ENCODE results near the gene ADGRB2. TPM values are rescaled to one million over a fixed set of nuclear protein-coding genes. Genes with fewer than 3 reads are reported as not detected.
A peak's percentile ranks its signal among the peaks of the same experiment; 100 is the strongest.

ADGRB2 gene
- total RNA-seq, 1 experiment from 2014 or later: 49.5 TPM

DNA sequence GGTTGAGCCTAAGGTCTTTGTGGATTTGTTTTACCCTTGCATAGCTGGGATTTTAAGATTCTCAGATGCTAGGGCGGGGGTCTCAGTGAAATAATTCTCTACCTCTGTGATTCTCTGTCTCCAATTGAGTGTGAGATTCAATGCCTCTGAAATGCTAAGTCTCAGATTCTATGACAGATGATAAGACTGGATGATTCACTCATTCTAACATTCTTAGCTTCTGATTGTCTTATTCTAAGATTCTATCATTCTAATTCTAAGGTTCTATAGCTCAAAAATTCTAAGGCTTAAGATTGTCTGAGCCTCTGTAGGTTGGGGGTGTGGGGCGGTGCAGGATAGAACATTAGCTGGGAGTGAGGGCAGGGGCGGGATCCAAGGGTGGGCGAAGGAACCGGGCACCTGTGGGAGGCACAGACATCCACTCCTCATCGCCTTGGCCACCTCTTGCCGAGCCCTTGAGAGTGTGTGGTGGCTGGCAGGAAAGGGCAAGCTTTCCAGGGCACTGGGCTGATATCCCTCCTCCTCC is 29.5 kb downstream of the ADGRB2 start:
- no peak for DNase-seq (ENCODE audit: low spot score)
- in situ Hi-C loops (cut with HindIII; ENCODE audit: low sequenced_read_pairs): no loop called here

DNA sequence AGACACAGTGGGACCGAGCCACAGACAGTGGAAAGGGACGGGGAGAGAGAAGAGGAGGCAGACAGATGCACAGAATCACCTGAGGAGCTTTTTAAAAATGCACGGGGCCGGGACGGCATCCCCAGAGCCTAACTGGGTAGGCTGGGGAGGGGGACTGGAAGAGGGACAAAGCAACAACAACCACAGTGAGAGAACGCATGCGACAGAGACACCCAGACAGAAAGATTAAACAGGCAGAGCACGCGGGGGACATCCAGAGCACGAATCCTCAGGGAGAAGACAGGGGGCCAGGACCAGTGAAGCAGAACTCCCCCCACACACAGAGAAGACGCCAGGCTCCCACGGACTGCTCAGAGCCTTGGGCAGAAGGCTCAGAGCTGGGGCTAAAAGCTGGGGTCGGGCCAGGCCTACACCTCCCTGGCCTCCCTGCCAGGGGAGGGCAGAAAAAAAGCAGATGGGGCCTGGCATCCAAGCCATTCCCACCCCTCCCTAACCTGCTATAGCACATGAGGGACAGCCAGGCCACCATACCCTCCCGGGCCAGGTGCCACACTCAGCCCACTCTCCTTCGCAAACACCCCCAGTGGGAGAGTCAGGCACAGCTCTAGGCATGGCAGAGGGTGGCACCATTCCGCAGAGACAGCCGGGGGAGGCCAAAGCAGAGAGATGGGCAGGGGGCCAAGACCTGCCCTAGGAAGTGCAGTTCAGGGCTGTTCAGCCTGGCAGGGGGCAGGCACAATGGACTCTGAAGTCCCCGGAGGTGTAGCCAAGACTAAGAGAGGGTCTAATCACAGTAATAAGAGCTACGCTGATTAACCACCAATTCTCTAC is 30.5 kb downstream of the ADGRB2 start:
- DNase-seq (ENCODE audit: low spot score): peak; percentile 49

DNA sequence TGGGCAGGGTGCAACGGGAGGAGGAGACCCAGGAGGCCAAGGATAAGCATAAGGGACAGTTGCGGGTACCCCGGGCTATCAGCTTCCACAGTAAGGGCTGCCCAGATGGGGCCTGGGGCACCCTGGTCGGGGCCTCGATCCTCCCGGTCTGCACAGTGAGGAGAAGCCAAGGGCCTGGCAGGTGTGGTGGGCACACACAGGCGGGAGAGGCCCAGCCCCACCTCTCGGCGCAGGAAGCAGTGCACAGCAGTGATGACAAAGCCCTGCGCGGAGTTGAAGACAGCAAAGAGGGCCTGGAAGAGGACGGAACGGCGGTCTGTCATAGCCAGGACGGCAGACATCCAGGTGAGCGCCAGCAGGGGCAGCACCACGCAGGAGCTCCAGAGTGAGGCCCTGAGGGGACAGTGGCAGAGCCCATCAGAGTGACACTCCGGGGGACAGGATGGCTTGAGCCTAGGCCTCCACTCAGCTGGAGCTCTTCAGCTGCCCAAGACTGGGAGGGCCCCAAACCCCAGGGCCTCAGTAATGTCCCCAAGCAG is 31.3 kb downstream of the ADGRB2 start:
- DNase-seq (ENCODE audit: low spot score): no peak
- in situ Hi-C loops (cut with HindIII; ENCODE audit: low sequenced_read_pairs): no loop called here

More for the DNA sequence above, 30.5 kb downstream of the ADGRB2 start:
- in situ Hi-C loops (cut with HindIII; ENCODE audit: low sequenced_read_pairs): no loop called here

DNA sequence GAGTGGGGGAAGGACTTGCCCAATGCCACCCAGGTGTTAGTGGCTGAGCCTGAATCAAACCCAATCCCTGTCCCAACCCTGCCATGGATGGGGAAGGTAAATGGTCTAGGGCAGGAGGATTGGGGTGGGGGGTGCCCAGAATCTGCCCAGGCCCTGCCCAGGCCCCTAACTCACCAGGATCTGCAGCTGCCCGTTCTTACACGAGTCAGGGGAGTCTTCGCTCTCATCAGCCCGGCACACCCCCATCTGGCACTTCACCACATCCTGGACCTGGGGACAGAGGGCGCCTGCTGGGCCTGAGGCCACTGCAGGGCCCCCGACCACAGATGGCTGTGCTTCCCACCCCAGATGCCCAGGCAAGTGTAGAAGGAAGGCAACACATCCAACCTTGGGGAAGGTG is 31.8 kb downstream of the ADGRB2 start:
- in situ Hi-C loops (cut with HindIII; ENCODE audit: low sequenced_read_pairs): no loop called here
- no peak for DNase-seq (ENCODE audit: low spot score)

DNA sequence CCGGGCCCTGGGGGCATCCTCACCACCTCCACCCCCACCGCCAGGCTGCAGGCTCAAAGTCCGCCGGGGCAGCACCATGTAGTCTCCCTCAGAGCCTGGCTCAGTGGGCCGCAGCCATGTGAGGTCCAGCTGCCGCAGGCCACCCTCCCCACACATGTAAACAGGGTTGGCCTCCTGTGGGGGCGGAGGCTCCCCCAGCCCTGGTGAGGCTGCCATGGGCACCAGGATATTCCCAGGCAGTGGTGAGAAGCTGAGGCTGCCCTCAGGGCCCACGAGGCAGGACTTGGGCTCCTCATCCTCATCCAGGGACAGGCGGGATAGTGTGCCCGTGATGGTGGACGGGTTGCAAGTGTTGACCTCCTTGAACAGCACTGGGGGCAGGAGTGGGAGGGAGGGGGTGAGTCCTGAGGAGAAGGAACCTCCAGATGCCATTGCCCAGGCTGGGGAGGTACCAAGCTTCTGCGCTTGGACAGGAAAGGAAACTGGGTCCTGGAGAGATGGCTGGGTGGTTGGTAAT is 33.0 kb downstream of the ADGRB2 start:
- no peak for DNase-seq (ENCODE audit: low spot score)
- in situ Hi-C loops (cut with HindIII; ENCODE audit: low sequenced_read_pairs): no loop called here

DNA sequence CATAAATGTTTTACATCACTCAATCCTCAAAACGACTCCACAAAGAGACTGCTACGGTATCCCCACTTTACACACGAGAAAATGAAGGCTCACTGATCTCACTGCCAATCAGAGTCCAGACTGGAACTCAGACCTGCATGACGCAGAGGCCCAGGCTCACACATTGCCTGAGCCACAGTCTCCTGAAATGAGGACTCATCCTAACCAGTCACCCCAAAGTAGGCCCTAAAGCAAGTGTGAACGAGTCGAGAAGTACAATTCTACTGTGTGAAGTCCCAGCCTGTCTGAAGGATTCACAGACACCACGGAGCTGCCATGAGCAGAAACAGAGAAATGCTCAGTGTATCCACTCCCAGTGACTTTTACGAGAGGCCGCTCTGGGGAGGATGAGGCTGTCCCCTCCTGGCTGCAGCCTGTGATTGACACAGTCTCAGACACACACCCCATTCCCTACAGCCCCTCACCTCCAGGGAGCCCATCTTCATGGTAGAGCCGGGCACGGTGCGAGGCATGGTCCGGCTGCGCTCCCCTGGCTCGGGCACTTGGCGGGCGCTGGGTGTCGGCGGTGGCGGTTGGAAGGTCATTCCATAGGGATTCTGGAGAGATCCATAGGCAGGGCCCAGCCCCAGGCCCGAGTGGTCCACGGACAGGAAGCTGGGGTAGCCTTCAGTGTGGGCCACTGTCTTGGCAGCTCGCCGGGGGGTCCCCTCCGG is 33.6 kb downstream of the ADGRB2 start:
- DNase-seq (ENCODE audit: low spot score): no peak
- in situ Hi-C loops (cut with HindIII; ENCODE audit: low sequenced_read_pairs): no loop called here

DNA sequence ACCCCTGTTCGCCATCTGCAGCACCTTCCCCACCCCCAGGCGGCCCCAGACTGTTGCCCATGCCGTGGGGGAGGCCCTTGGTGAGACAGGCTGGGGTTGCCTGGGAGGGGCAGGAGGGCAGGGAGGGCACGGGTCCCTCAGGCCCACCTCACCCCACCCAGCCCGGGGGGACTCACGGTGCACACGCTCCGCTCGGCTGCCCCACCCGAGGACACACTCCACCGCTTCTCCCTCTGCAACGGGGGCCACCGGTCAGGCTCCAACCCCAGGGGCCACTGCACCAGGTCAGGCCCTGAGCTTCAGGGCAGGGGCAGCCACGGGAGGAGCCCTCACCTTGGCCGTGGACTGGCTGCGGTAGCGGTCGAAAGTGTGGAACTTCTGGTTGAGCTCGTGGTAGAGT is 36.3 kb downstream of the ADGRB2 start:
- in situ Hi-C loops (cut with HindIII; ENCODE audit: low sequenced_read_pairs): no loop called here
- no peak for DNase-seq (ENCODE audit: low spot score)

DNA sequence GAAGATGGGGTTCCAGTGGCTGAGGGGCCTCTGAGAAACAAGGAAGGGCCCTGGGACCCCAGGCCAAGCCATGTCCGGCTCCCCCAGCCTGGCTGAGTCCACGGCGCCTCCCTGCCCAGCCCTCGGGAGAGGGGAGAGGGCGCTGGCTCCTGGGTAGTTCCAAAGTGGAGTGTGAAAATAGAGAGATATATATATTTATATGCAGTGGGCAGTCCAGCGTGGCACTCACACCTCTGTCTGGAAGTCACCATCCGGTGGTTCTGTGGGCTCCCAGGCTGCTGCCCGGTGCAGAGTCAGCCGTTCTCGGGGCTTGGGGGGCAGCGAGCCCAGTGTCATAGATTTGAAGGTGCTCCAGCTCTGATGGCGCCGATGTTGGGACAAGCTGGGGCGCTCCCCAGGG is 36.9 kb downstream of the ADGRB2 start:
- DNase-seq (ENCODE audit: low spot score): no peak
- in situ Hi-C loops (cut with HindIII; ENCODE audit: low sequenced_read_pairs): no loop called here

DNA sequence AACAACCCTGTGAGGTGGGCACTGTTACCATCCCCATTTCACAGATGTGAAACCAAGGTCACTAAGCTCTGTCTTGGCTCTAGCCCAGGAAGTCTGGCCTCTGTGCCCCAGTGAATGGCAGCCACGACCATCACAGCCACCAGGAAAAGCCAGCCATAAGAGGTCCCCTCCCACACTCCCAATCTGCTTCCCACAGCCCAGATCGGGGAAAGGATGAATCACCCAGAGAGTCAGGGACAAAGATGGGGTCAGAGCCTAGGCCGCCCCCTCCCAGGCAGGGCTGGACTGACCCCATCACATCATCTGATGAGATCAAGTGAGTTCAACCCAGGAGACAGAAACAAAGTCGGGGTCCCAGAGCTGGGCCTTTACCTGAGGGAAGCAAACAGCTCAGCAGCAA is 37.4 kb downstream of the ADGRB2 start:
- in situ Hi-C loops (cut with HindIII; ENCODE audit: low sequenced_read_pairs): no loop called here
- no peak for DNase-seq (ENCODE audit: low spot score)

DNA sequence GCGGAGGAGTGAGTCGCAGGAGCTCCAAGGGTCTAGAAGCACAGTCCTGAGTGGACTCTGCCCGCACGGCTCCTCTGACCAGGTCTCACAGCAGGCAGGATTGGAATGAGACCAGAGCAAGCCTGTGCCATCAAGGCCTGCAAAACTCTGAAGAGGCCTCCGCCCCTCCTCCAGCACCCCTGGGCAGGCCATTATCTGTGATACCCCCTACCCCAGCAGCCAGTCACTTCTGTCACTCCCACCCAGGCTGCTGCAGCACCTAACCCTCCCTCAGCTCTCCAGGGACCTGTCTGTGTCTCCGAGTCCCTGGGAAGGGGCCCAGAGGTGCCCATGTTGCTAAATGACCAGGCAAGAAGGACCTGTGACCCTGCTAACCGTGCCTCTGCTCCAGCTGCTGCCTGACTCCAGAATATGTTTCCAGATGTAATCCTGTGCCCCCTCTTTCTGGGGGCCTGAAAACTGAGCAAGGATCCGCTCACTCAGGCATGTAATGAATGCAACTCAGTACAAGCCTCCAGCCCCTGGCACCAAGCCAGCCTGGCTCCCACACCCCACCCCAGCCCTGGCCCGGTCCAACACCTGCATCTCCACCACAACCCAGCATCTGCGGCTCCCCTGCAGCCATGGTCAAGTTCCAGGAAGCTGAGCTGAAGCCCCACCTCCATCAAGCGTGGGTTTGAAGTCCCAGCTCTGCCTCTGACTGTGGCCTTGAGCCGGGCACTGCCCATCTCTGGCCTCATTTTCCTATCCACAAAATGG is 38.2 kb downstream of the ADGRB2 start:
- in situ Hi-C loops (cut with HindIII; ENCODE audit: low sequenced_read_pairs): no loop called here
- no peak for DNase-seq (ENCODE audit: low spot score)

DNA sequence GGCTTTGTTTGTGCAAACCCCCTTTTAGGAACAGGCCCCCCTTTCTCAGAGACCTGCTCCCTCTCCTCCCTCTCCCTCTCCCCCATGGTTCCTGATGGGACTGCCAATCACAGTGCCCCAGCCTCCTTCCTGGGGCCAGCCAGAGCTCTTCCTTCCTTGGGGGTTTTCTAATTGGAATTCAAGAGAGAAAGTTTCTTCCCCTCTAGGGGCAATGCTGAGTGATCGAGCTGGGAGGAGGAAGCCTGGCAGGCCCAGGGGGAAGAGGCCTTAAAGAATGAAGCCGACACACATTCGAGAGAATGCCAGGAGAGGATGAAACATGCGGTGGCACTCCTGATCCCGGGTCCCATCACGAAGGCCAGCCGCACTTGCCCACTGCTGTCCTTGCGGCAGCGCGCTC is 39.0 kb downstream of the ADGRB2 start:
- in situ Hi-C loops (cut with HindIII; ENCODE audit: low sequenced_read_pairs): no loop called here
- DNase-seq (ENCODE audit: low spot score): no peak

DNA sequence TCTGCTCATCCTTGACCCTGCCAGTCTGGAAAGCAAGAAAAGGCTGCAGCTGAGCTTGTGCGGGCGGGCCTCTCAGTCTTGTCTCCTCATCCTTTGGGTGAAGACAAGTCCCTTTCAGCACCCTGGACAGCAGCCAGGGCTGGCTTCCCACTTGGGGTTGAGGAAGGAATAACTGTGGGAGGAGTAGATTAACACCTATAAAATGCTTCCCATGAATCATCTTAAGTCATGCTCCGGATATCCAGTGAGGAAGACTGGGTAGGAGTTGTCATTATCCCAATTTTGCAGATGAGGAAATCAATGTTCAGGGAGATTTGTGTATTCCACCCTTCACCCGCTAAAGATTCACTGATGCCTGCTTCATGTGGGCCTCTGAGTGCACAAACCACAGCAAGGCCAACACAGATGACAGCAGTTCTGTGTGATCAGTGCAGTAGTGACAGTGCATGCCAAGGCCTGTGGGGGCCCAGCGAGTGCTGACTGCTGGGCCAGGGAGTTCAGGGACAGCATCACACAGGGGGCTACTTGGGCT is 40.2 kb downstream of the ADGRB2 start:
- peak; percentile 36 for DNase-seq (ENCODE audit: low spot score)
- in situ Hi-C loops (cut with HindIII; ENCODE audit: low sequenced_read_pairs): no loop called here

DNA sequence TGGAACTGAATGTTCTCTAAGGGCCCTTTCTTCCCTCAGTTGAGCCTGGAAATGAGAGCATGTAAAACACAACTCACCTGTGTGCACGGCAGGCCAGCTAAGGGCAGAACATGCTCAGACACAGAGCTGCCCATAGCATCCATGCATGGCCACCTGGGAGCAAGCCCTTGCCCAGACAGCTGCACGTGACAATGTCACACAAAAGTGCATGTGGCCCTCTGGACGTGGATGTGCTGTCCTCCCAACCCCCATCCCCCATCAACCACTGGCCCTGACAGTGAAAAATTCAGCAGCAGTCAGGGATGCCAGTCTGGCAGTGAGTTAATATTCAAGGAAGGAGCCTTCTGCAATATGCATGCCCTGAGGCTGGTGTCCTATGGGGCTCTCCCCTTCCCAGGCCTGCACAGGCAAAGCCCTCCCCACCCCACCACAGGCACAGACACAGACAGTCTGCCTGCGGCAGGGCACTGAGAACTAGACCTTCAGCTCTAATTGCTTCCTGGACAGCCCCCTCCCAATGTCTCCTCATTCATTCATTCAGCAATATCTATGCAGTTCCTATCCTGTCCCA is 45.7 kb downstream of the ADGRB2 start:
- in situ Hi-C loops (cut with HindIII; ENCODE audit: low sequenced_read_pairs): no loop called here
- DNase-seq (ENCODE audit: low spot score): no peak

DNA sequence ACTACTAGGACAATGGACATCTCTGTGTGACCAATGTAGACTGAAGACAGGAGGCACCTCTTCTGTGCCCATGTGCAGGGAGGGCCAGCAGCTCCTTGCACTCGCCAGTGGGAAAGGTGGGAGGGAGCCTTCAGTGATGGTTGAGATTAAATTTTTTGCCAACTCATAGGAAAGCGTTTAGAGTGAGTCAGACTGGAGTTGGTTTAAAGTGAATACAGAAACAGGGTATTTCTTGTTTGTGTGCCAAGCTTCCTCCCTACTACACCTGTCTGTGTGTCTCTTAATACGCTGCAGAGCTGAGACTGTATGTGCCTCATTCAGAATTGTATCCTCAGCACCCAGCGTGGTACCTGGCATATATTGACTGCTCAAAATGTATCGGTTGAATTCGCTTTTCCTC is 46.8 kb downstream of the ADGRB2 start:
- in situ Hi-C loops (cut with HindIII; ENCODE audit: low sequenced_read_pairs): no loop called here
- DNase-seq (ENCODE audit: low spot score): no peak

DNA sequence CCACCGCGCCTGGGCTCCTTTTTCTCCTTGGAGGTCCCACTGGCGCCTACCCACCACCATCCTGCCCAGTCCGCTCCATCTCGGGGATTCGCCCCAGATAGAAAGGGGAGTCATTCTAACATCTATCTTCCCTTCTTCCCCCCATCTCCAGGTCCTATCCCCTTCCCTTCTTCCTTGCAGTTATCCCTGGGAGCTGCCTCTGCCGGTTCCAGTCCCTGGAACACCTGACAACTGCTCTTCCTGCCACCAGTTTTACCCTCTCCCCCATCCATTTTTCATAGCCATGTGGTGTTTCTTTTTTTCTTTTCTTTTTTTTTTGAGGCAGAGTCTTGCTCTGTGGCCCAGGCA is 48.3 kb downstream of the ADGRB2 start:
- in situ Hi-C loops (cut with HindIII; ENCODE audit: low sequenced_read_pairs): no loop called here
- DNase-seq (ENCODE audit: low spot score): no peak

DNA sequence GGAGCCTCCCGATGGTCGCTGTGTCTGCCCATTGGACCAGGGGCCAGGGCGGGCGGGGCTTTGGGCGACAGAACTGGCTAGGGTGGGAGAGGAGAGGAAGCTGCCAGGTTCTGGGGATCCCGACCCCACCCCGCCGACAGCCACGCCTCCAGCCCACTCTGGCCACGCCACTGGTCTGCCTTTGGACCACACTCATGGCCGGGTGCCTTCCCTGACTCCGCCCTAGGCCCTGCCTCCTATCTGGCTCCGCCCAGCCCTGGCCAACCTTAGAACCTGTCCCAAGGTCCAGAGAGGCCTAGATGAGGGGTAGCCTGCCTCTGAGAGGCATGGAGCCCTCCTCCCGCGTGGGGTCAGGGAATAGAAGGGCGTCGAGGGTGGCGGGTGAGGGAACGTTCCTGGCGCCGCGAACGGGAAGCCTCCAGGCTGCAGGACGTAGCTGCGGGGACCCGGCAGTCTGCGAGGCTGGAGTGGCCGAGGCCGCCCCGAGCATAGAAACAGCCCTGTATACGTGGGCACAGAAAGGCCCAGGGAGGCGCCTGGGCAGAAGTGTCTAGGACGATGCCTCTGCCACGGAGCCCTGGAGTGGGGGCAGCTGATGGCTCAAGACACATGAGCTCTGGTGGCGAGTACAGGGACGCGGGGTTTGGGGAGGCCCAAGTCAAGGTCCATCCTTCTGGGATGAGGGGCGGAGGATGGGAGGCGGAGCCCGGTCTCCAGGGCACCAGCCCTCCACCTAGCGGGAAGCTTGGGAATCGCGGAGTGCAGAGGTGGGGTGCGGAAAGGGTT is 48.9 kb downstream of the ADGRB2 start:
- DNase-seq (ENCODE audit: low spot score): peak; percentile 98
- in situ Hi-C loops (cut with HindIII; ENCODE audit: low sequenced_read_pairs): no loop called here

DNA sequence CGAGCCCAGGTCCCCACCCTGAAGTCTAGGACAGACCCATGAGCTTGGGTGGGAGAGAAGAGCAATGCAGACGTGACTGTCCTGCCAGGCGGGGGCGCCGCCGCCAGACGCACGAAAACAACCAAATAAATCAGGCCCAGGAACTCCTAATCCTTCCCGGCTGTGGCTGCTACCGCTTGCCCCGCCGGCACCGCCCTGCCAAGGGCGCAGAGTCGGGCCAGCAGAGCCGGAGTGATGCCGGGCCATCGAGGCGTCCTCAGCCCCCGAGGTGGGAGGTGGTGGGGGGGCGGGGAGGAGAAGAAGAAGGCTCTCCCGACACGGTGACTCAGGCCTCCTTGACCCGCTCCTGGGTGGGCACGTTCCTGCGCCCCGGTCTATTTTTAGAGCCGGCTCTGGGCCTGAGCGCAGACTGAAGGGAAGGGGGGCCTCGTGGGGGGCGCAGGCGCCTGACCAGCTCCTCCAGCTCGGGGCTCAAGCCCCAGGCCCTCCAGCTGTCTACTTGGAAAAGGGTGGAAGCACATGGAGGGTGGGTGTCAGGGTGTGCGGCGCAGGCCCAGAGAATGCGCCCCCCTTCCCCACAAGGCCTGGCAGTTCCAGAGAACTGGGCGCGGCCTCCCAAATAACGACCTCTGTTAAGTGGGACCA is 49.6 kb downstream of the ADGRB2 start:
- in situ Hi-C loops (cut with HindIII; ENCODE audit: low sequenced_read_pairs): no loop called here
- DNase-seq (ENCODE audit: low spot score): peak; percentile 81

DNA sequence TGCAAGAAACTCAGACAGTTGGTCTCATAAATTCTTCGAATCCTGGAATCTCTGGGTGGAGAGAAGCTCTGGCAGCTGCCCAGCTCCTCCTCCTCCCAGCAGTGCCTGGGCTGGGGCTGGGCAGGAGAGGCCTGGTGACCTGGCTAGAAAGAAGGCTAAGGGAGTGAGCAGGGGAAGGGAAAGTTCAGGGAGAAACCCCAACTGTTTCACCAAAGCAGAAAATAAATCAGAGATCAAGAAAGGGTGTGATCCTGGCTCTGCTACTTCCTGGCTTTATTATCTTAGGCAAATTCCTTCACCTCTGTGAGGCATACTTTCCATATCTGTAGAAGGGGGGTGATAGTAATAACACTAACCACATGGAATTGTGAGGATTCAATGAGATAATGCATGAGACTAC is 51.5 kb downstream of the ADGRB2 start:
- in situ Hi-C loops (cut with HindIII; ENCODE audit: low sequenced_read_pairs): no loop called here
- DNase-seq (ENCODE audit: low spot score): no peak

All from G401 (cell line).